AG09309 (cell line): ENCODE data around the gene ARHGAP23.

ENCODE experiments used
- DNase-seq: peaks from one replicate; pipeline ENCODE4 v3.0.0-alpha.2; 2010; ENCODE audit warnings: low read depth
- H3K4me3 ChIP-seq: 2 replicates; pipeline ENCODE4 v1.5.1; 2011; ENCODE audit warnings: mild to moderate bottlenecking, low read depth, low read length, moderate library complexity; ENCODE audit not compliant: control insufficient read depth
- CTCF ChIP-seq: IDR thresholded peaks from 2 replicates; pipeline ENCODE4 v1.5.1; 2011; ENCODE audit warnings: mild to moderate bottlenecking, low read depth, low read length, inconsistent platforms; ENCODE audit not compliant: insufficient read depth, control insufficient read depth; ENCODE audit errors: missing control alignments

ARHGAP23 gene

GRCh38 chr17:38532451-38532850 lies 104.2 kb downstream of the ARHGAP23 start:
- no peak overlapping the region for H3K4me3 ChIP-seq
- TF ChIP-seq CTCF = no peak
- no peak for DNase-seq

- H3K4me3 ChIP-seq = no peak overlapping the region
- TF ChIP-seq CTCF = no peak
- no peak for DNase-seq
Observed at GRCh38 chr17:38533241-38533640, 105.0 kb downstream of the ARHGAP23 start.

GRCh38 chr17:38533866-38534497 lies 105.7 kb downstream of the ARHGAP23 start:
- no peak for TF ChIP-seq CTCF
- no peak overlapping the region for H3K4me3 ChIP-seq
- no peak for DNase-seq

- TF ChIP-seq CTCF = no peak
- no peak overlapping the region for H3K4me3 ChIP-seq
- DNase-seq = no peak
Observed at GRCh38 chr17:38534498-38534885, 106.2 kb downstream of the ARHGAP23 start.

- no peak for TF ChIP-seq CTCF
- H3K4me3 ChIP-seq = no peak overlapping the region
Observed at GRCh38 chr17:38535886-38536285, 107.6 kb downstream of the ARHGAP23 start.

GRCh38 chr17:38536661-38537060 lies 108.4 kb downstream of the ARHGAP23 start:
- TF ChIP-seq CTCF = no peak
- no peak overlapping the region for H3K4me3 ChIP-seq
- DNase-seq = no peak

More at GRCh38 chr17:38535886-38536285, 107.6 kb downstream of the ARHGAP23 start:
- no peak for DNase-seq
